IPS DF 6.9 (cell line): ENCODE data around the gene RASA3.
"Not testable (repeated sequence)": the region's sequence is repeated elsewhere in the genome, so short reads cannot be mapped to it uniquely, and the experiment has no call there.

ENCODE experiments used
- DNase-seq: peaks from one replicate; pipeline ENCODE4 v3.0.0-alpha.2; 2013; ENCODE audit warnings: low read depth, low spot score
- H3K27ac ChIP-seq: one replicate; pipeline ENCODE4 v1.5.1; 2013; ENCODE audit warnings: low read length, control low read depth
- H3K27me3 ChIP-seq: 2 replicates; pipeline ENCODE4 v1.6.1; 2013; ENCODE audit warnings: mild to moderate bottlenecking, low read length; ENCODE audit not compliant: control insufficient read depth, insufficient read depth
- H3K36me3 ChIP-seq: 2 replicates; pipeline ENCODE4 v1.6.1; 2013; ENCODE audit warnings: low read length; ENCODE audit not compliant: control insufficient read depth, insufficient read depth
- H3K4me1 ChIP-seq: 2 replicates; pipeline ENCODE4 v1.6.1; 2013; ENCODE audit warnings: low read length; ENCODE audit not compliant: control insufficient read depth, insufficient read depth
- H3K4me3 ChIP-seq: 2 replicates; pipeline ENCODE4 v1.5.1; 2013; ENCODE audit warnings: mild to moderate bottlenecking, low read length
- H3K9me3 ChIP-seq: 2 replicates; pipeline ENCODE4 v1.6.1; 2013; ENCODE audit warnings: low read length, inconsistent platforms; ENCODE audit not compliant: control insufficient read depth, insufficient read depth
- WGBS: extraction: QIAGEN DNeasy Blood & Tissue Kit; methylation state at CpG from one replicate; pipeline ENCODE4 v1.1.7; 2013; ENCODE audit warnings: mixed read lengths, missing lambda C conversion rate; ENCODE audit not compliant: insufficient read length, insufficient coverage; 5-methylcytosine and 5-hydroxymethylcytosine counted together

Gene RASA3

DNA sequence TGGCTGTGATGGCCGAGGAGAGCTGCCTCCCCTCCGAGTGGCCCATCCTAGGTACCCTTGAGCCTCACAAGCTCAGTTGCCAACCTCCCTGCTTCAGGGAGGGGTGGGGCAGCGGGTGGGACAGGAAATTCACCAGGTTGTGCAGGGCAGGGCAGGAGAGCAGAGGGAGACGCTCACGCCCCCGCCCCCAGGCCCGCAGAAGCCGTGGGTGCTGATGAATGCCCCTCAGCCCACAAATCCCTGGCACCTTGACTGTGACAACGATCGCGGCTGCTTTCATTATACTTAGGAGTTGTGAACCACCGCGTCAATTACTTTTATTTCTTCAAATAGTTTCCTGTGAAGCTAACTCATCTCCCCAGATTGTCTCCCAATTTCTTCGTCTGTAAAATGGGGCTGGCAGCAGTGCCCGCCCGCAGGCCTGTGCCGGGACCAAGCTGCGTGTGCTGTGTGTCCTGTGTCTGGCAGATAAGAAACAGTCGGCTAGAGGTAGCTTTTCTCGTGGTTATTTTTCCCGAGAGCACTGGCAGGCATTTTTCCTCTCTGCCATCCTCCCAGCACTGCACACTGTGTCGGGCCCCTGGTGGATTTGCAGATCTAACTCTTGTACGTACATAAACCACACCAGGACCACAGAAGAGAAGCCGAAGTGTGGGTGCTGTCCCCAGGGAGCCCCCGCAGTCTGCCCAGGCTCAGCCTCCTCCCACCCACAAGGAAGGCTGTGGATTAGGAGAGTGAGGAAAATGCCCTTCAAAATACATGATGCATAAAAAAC lies 7.9 kb upstream of the RASA3 start:
- H3K4me1 ChIP-seq = peaks cover under 1% of the 10 kb centered on the region; the same call in 1 of the 2 replicates
- no peak overlapping the region for H3K27ac ChIP-seq
- no peaks in the 10 kb centered on the region for H3K9me3 ChIP-seq
- H3K36me3 ChIP-seq = no peaks in the 10 kb centered on the region; the same call in 1 of the 2 replicates
- no peak for DNase-seq
- no peaks in the 10 kb centered on the region for H3K27me3 ChIP-seq
- no peak overlapping the region for H3K4me3 ChIP-seq
- WGBS = no CpG with 5 or more reads among the region's 25 CpGs

DNA sequence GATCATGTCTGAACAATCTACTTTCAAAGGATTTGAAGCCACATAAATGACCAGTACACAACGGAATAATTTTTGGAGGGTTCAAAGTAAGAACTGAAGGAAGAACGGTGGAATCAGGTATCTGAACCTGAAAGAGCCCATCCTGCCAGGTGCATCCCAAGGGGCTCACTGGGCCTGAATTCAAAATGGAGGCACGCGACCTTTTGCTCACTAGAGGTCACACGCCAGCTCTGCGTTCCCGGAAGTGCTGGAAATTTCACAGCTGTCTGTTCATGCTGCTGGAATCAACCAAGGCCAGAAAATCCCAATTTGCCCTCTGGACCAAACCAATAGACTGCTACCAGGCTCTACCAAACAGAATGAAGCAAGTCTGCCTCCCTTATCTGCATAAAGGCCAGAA lies 4.2 kb upstream of the RASA3 start:
- no peaks in the 10 kb centered on the region for H3K9me3 ChIP-seq
- no peak for DNase-seq
- H3K4me3 ChIP-seq = no peak overlapping the region
- WGBS = no CpG with 5 or more reads among the region's 7 CpGs
- H3K27me3 ChIP-seq = no peaks in the 10 kb centered on the region
- peaks cover 2% of the 10 kb centered on the region for H3K4me1 ChIP-seq
- H3K36me3 ChIP-seq = no peaks in the 10 kb centered on the region
- H3K27ac ChIP-seq = no peak overlapping the region

DNA sequence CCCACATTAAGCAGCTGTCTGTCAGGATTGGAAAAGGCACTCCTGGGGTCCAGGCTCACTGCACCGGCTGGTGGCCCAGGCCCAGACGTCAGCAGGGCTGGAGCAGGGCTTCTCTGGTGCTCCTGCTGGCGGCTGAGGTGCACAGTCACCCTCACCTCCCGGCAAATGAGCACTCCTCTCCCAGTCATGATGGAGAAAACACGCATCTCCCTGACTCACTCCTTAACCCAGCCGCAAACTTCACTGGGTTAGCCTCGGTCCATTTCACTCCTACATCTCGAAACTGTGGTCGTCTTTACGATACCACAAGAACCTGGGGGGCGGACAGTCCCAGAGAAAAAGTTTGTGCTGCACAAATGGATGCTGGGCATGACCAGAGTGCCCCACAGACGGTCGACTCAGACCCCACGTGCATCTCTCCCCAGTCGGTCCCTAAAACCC lies 3.3 kb upstream of the RASA3 start:
- H3K27ac ChIP-seq = no peak overlapping the region
- no CpG with 5 or more reads among the region's 15 CpGs for WGBS

DNA sequence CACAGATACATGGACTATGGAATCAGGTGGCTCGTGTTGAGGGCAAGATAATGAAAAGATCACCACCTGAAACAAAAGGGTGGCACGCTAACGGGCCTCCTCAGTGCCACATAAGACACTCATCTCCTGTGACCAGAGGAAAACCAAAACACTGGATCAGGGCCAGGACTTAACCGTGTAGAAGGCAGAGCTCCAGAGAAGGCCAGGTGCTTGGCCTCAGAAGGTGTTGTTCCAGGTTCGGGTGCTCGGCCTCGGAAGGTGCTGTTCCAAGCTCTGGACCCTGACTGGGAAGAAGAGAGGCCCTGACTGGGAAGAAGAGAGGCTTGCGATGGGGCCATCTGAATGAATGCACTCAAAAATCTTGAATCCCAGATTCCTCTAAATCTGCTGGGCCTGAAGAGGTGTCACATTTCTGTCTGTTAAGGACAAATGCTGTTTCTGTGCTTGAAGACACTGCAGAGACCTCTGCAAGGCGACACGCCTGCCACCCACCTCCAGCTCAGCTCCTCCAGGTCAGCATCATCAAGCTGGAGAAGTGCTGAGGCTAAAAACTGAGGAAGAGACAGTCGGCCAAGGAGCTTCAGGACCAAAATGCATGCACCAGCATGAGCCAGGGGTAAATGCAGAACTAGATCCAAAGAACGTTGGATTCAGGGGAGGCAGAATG lies 2.7 kb upstream of the RASA3 start:
- WGBS = no CpG with 5 or more reads among the region's 12 CpGs
- Histone ChIP-seq H3K27ac (no peak overlapping the region), H3K4me1 (peaks cover 7% of the 10 kb centered on the region), H3K27me3 (no peaks in the 10 kb centered on the region), H3K36me3 (no peaks in the 10 kb centered on the region), H3K9me3 (no peaks in the 10 kb centered on the region), H3K4me3 (no peak overlapping the region)
- DNase-seq = no peak

More for the DNA sequence above, 3.3 kb upstream of the RASA3 start:
- Histone ChIP-seq H3K4me1 (peaks cover 2% of the 10 kb centered on the region), H3K9me3 (no peaks in the 10 kb centered on the region), H3K36me3 (no peaks in the 10 kb centered on the region), H3K27me3 (no peaks in the 10 kb centered on the region), H3K4me3 (no peak overlapping the region)
- DNase-seq = no peak

DNA sequence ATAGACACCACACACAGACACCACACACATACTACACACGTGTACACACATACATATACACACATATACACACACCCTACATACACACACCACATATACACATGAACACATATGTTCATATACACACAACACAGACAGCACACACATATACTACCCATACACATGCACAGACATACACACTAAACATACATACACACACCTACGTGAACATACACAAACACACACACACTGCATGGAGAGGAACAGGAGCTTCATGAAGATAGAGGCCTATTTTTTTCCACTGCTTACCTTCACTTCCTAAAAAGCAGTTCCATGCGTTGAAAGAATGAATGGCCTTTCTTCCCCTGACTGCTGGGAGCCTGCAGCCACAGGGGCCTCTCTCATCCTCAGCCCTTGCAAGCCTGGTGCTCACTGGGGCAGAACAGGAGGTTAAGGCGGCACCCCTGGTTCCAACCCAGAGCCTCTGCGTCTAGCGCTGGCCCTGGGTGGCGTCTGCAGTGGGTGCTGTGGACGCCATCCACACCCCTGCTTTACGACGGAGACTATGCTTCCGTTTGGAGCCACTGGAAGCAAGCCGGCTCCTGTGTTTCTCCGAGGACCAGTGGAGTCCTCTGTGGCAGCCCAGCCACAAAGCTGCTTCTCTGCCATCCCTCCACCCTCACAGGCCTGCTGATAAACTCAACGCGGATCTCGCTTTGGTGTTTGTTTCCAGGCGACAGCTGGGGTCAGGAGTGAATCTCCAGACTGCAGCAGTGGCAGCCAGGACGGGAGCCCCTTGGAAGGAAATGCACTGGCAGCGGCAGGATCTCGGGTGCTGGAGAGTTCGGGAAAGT lies 1.9 kb upstream of the RASA3 start:
- no peak for DNase-seq
- Histone ChIP-seq H3K27me3 (no peaks in the 10 kb centered on the region), H3K27ac (no peak overlapping the region), H3K4me3 (no peak overlapping the region), H3K36me3 (no peaks in the 10 kb centered on the region), H3K4me1 (peaks cover 8% of the 10 kb centered on the region), H3K9me3 (no peaks in the 10 kb centered on the region)
- 100% methylated on average over 1 of the region's 21 CpGs for WGBS

DNA sequence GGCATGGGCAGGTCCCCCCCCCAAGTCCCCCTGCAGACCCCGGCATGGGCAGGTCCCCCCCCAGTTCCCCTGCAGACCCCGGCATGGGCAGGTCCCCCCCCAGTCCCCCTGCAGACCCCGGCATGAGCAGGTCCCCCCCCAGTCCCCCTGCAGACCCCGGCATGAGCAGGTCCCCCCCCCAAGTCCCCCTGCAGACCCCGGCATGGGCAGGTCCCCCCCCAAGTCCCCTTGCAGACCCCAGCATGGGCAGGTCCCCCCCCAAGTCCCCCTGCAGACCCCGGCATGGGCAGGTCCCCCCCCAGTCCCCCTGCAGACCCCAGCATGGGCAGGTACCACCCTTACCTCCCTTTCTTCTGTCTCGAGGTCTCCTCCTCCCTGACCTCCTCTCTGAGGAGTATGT lies 1.1 kb upstream of the RASA3 start:
- no CpG with 5 or more reads among the region's 7 CpGs for whole genome bisulfite sequencing
- H3K27me3 ChIP-seq, DNase-seq, H3K36me3 ChIP-seq, H3K9me3 ChIP-seq, H3K27ac ChIP-seq, H3K4me3 ChIP-seq: not testable (repeated sequence)
- peaks cover 11% of the 10 kb centered on the region for H3K4me1 ChIP-seq

DNA sequence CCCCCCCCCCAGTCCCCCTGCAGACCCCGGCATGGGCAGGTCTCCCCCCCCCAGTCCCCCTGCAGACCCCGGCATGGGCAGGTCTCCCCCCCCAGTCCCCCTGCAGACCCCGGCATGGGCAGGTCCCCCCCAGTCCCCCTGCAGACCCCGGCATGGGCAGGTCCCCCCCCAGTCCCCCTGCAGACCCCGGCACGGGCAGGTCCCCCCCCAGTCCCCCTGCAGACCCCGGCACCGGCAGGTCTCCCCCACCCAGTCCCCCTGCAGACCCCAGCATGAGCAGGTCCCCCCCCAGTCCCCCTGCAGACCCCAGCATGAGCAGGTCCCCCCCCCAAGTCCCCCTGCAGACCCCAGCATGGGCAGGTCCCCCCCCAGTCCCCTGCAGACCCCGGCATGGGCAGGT lies 703 bp upstream of the RASA3 start:
- H3K27me3 ChIP-seq, H3K36me3 ChIP-seq, DNase-seq, H3K9me3 ChIP-seq, H3K4me3 ChIP-seq, H3K27ac ChIP-seq: not testable (repeated sequence)
- no CpG with 5 or more reads among the region's 9 CpGs for WGBS
- H3K4me1 ChIP-seq = peaks cover 15% of the 10 kb centered on the region

DNA sequence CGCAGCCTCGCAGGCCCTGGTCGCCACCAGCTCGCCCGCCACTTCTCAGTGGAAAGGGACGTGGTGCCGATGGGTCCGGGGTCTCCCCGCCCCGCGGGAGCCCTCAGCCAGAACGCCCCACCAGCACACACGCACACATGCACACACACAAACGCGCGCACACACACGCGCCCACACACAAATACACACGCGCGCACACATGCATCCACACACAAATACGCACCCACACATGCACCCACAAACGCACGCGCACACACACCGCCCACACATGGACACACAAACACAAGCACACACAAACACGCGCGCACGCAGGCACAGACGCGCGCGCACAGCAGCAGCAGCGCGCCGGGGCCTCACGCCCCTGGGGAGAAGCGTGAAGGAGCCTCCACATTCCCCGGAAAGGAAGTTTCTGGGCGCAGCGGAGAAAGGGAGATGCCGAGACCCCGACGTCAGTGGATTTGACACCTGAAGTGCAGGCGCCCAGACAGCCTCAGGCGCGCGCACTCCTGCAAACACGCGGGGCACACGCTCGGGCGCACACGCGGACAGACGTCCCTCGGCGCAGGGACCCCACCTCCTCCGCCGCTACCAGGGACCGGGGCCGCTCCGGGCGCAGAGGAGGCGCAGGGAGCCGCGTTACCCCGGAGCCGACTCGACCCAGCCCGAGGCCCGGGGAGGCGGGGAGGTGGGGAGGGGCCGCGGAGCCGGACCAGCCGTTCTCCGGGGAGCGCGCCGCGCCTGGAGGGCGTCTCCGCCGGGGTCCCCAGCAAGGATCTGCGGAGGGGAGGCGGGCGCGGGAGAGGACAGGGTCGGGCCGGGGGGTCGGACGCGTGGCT lies 622 bp downstream of the RASA3 start:
- WGBS = no CpG with 5 or more reads among the region's 95 CpGs
- H3K4me3 ChIP-seq = peak overlapping the region; percentile 67; the same call in 1 of the 2 replicates
- H3K27ac ChIP-seq = no peak overlapping the region
- H3K27me3 ChIP-seq = no peaks in the 10 kb centered on the region
- H3K36me3 ChIP-seq = no peaks in the 10 kb centered on the region
- no peaks in the 10 kb centered on the region for H3K9me3 ChIP-seq
- peaks cover 19% of the 10 kb centered on the region for H3K4me1 ChIP-seq
- DNase-seq = no peak

DNA sequence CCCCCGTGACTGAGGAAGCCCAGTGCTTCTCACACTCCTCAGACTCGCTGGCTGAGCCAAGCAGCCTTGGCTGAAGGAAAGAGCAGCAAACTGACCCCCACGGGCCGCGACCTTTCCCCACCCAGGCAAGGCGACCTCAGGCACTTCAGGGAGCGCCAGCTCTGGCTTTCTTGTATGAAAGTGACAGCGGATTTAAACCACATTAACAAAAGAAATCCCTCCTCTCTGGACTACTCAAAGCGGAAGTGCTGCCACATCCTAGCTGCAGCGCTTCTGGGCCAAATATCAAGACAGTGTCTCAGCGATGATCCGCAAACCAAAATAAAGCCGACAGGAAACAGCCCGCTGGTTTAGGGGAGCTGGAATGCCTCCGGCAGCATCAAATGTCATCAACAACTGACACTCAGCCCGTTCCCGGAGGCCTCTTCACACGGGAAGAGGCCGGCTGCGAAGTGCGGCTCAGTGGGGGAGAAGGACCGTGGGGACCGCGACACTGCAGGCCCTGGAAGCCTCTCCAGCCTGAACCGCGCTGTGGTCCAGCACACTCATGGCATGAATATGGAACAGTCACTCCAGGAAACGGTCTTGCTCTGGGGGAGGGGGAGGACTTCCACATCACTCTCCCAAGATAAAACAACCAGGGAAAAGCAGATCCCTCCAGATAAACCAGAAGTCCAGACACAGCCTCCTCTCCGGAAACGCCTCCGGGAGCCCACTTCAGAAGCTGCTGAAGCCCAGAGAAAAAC lies 1.4 kb downstream of the RASA3 start:
- no CpG with 5 or more reads among the region's 30 CpGs for WGBS
- Histone ChIP-seq H3K27ac (no peak overlapping the region), H3K4me1 (peaks cover 21% of the 10 kb centered on the region), H3K36me3 (no peaks in the 10 kb centered on the region), H3K4me3 (peak overlapping the region; percentile 67; the same call in 1 of the 2 replicates), H3K27me3 (no peaks in the 10 kb centered on the region), H3K9me3 (no peaks in the 10 kb centered on the region)
- no peak for DNase-seq
